PFSK-1 (cell line): ENCODE results near the gene CHRNE.
A peak's percentile ranks its signal among the peaks of the same experiment; 100 is the strongest.

Experiments
- FOXP2 ChIP-seq: optimal IDR thresholded peaks from 2 replicates; pipeline ENCODE3; 2011; ENCODE audit warnings: borderline replicate concordance, control low read depth, inconsistent platforms; ENCODE audit not compliant: insufficient read depth; ENCODE audit errors: extremely low read length, extremely low read depth
- POLR2AphosphoS5 ChIP-seq: IDR thresholded peaks from 2 replicates; pipeline ENCODE4 v1.6.1; 2012; ENCODE audit warnings: low read depth, mild to moderate bottlenecking, control low read depth, low read length, moderate library complexity
- SIN3A ChIP-seq: IDR thresholded peaks from 2 replicates; pipeline ENCODE4 v1.6.1; 2012; ENCODE audit warnings: mild to moderate bottlenecking, low read length, moderate library complexity, borderline replicate concordance; ENCODE audit not compliant: insufficient read depth
- TAF1 ChIP-seq: IDR thresholded peaks from 2 replicates; pipeline ENCODE4 v1.6.1; 2012; ENCODE audit warnings: low read length, control low read depth, borderline replicate concordance; ENCODE audit not compliant: insufficient read depth
- TF ChIP-seq, protein P1 (sequence below), 2 experiments: IDR thresholded peaks; 2 replicates each; pipeline versions ENCODE4 v1.6.1 to v1.8.0; 2011 to 2012; ENCODE audit warnings: low read depth in 2 of 2, low read length in 2 of 2, control low read depth in 1 of 2, inconsistent platforms in 1 of 2, mild to moderate bottlenecking in 1 of 2, moderate library complexity in 1 of 2; ENCODE audit not compliant: insufficient read depth in 1 of 2

Gene CHRNE

GRCh38 chr17:4947010-4947410, 44.1 kb upstream of the CHRNE start:
- TF ChIP-seq TAF1 (peak; percentile 43; the same call in 1 of the 2 replicates), FOXP2 (no peak), POLR2AphosphoS5 (no peak), SIN3A (no peak; the same call in 1 of the 2 replicates)

GRCh38 chr17:4946312-4946976, 43.5 kb upstream of the CHRNE start:
- TF ChIP-seq FOXP2 (no peak), POLR2AphosphoS5 (0 out of 2 replicates have a peak, but pooled peaks have one; percentile 6), SIN3A (no peak), TAF1 (no peak)
- TF ChIP-seq, protein P1, sequence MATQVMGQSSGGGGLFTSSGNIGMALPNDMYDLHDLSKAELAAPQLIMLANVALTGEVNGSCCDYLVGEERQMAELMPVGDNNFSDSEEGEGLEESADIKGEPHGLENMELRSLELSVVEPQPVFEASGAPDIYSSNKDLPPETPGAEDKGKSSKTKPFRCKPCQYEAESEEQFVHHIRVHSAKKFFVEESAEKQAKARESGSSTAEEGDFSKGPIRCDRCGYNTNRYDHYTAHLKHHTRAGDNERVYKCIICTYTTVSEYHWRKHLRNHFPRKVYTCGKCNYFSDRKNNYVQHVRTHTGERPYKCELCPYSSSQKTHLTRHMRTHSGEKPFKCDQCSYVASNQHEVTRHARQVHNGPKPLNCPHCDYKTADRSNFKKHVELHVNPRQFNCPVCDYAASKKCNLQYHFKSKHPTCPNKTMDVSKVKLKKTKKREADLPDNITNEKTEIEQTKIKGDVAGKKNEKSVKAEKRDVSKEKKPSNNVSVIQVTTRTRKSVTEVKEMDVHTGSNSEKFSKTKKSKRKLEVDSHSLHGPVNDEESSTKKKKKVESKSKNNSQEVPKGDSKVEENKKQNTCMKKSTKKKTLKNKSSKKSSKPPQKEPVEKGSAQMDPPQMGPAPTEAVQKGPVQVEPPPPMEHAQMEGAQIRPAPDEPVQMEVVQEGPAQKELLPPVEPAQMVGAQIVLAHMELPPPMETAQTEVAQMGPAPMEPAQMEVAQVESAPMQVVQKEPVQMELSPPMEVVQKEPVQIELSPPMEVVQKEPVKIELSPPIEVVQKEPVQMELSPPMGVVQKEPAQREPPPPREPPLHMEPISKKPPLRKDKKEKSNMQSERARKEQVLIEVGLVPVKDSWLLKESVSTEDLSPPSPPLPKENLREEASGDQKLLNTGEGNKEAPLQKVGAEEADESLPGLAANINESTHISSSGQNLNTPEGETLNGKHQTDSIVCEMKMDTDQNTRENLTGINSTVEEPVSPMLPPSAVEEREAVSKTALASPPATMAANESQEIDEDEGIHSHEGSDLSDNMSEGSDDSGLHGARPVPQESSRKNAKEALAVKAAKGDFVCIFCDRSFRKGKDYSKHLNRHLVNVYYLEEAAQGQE (IDR thresholded peaks at IDR 0.05; ENCODE audit: insufficient read depth in 1 of 2, low read depth in 2 of 2, low read length in 2 of 2) = no peak

- TF ChIP-seq, protein P1 (IDR thresholded peaks at IDR 0.05; ENCODE audit: insufficient read depth in 1 of 2, low read depth in 2 of 2, low read length in 2 of 2) = no peak; a peak in 1 of 4 replicates
- TF ChIP-seq SIN3A (no peak), FOXP2 (no peak), POLR2AphosphoS5 (no peak), TAF1 (no peak)
Observed at GRCh38 chr17:4945944-4946280, 43.0 kb upstream of the CHRNE start.

DNA sequence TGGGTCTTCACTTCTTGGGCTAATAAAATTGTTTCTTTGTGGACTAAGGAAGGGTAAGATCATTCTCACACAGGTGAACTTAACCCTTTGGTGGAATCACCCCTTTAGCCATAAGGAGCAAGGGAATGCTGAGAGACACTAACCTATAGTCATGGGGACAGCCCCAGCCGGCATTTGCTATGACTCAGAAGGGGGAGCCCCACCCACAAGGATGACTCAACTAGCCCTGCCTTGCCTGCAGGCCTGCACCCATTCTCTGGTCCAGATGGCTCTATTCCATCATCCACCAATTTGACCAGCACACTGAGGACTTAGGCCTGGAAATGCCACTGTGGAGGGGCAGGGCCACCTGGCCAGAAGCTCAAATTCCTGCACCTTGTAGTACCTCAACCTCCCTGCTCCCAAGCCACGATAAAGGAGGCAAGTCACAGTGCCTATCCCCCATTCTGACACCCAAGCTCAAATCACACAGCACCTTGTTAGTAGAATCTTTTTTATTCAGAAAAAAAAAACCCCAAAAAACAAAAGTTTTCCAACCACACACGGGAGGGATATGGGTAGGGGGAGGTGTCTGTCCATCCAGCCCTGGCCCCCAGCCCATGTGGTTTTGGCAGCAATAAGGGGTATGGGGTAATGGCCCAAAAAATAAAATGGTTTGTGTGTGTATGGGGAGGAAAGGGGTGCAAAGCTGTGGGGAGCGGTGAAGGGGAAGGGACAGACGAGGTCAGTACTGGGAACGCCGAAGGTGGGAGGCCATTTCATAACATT, 42.5 kb upstream of the CHRNE start:
- TF ChIP-seq TAF1 = peak; percentile 49; the same call in 1 of the 2 replicates
- TF ChIP-seq SIN3A = peak; percentile 61; the same call in 1 of the 2 replicates
- TF ChIP-seq, protein P1 (IDR thresholded peaks at IDR 0.05; ENCODE audit: insufficient read depth in 1 of 2, low read depth in 2 of 2, low read length in 2 of 2) = no peak

- no peak for TF ChIP-seq SIN3A
- TF ChIP-seq, protein P1 (IDR thresholded peaks at IDR 0.05; ENCODE audit: insufficient read depth in 1 of 2, low read depth in 2 of 2, low read length in 2 of 2) = no peak
- no peak for TF ChIP-seq FOXP2
- TF ChIP-seq POLR2AphosphoS5 = peak; percentile 31
Observed at GRCh38 chr17:4944554-4945175, 41.8 kb upstream of the CHRNE start.
